ENCODE data around the gene SSBP4. TPM values are rescaled to one million over a fixed set of nuclear protein-coding genes. Genes with fewer than 3 reads are reported as not detected.
"Not testable (repeated sequence)": the region's sequence is repeated elsewhere in the genome, so short reads cannot be mapped to it uniquely, and the experiment has no call there.

The SSBP4 gene
- total and polyA plus RNA-seq, 2 of the 8 experiments (the other 6 are each of a cell fraction or from before 2014, with no cell fraction given) = 26.4 to 33.7 TPM

- not testable (repeated sequence) for H3K18ac ChIP-seq (ENCODE audit: extremely low read depth, low read length); H2BK15ac ChIP-seq (ENCODE audit: low read length); H3K9me3 ChIP-seq (ENCODE audit: insufficient read depth in 2 of 2, low read depth in 1 of 2, low read length in 1 of 2); H4K8ac ChIP-seq (ENCODE audit: extremely low read depth, insufficient read depth, low read length); H3K4me2 ChIP-seq (ENCODE audit: insufficient read depth in 1 of 2, low read depth in 2 of 2, low read length in 2 of 2); H3K4me1 ChIP-seq (replicated peaks in 1 of 4; ENCODE audit: control insufficient read depth in 3 of 4, insufficient read depth in 4 of 4, low read length in 3 of 4); H3K14ac ChIP-seq (ENCODE audit: insufficient read length); H2BK120ac ChIP-seq (replicated peaks; ENCODE audit: low read depth, low read length); H2AFZ ChIP-seq (ENCODE audit: low read length); H3K79me2 ChIP-seq (ENCODE audit: control insufficient read depth in 1 of 2, insufficient read depth in 2 of 2, low read length in 2 of 2); H3K79me1 ChIP-seq (ENCODE audit: low read depth, low read length); H3K27ac ChIP-seq (ENCODE audit: low read depth, low read length); H3K4ac ChIP-seq (replicated peaks; ENCODE audit: insufficient read length, low read depth, low read length); H4K91ac ChIP-seq (replicated peaks; ENCODE audit: insufficient read length, low read length); H4K5ac ChIP-seq (ENCODE audit: insufficient read length, low read depth, low read length); H2BK12ac ChIP-seq (ENCODE audit: low read depth, low read length); H4K20me1 ChIP-seq (replicated peaks in 1 of 2; ENCODE audit: control insufficient read depth in 1 of 2, insufficient read depth in 2 of 2, low read length in 2 of 2); H3K36me3 ChIP-seq (ENCODE audit: control insufficient read depth in 2 of 4, insufficient read depth in 4 of 4, low read length in 3 of 4); H2BK20ac ChIP-seq (ENCODE audit: low read length); H3K23me2 ChIP-seq (ENCODE audit: low read depth, low read length); H3K9ac ChIP-seq (replicated peaks in 1 of 4; ENCODE audit: extremely low read depth in 1 of 4, low read depth in 3 of 4, low read length in 3 of 4); H3K56ac ChIP-seq (replicated peaks; ENCODE audit: insufficient read length, low read depth, low read length); H3K4me3 ChIP-seq (ENCODE audit: extremely low read depth in 1 of 4, insufficient read depth in 2 of 4, low read depth in 3 of 4, low read length in 4 of 4); H3K27me3 ChIP-seq (replicated peaks in 1 of 4; ENCODE audit: control insufficient read depth in 3 of 4, extremely low read depth in 1 of 4, insufficient read depth in 3 of 4, low read length in 3 of 4); DNase-seq (ENCODE audit: low read depth in 1 of 2, low spot score in 2 of 2); H3K23ac ChIP-seq (ENCODE audit: insufficient read length); H2AK5ac ChIP-seq (ENCODE audit: low read depth, low read length); FAIRE-seq; H2BK5ac ChIP-seq (ENCODE audit: low read depth, low read length)
- ChIA-PET CTCF (ENCODE audit: partially characterized antibody) (interaction anchor here (0.7 to 12.8 kb wide), 9 partner anchors 8 to 130 kb away, joined by 3 to 174 read pairs (median 4); partner anchors contain the start of genes GDF15 and LRRC25), POLR2A (ENCODE audit: partially characterized antibody) (interaction anchor here (0.7 to 1.6 kb wide), 4 partner anchors 13 to 312 kb away, joined by 3 to 7 read pairs (median 3); partner anchors contain the start of gene JUND)
- WGBS, 2 experiments (ENCODE audit: extremely low coverage in 1 of 2, insufficient coverage in 1 of 2, insufficient read length in 1 of 2, insufficient replicate concordance in 2 of 2, low coverage in 1 of 2, low lambda C conversion rate in 2 of 2, missing lambda C conversion rate in 1 of 2) = 99% methylated on average over 4 of the region's 11 CpGs; no CpG with 5 or more reads in 1 of the 2 experiments
These were observed 13.4 kb upstream of the SSBP4 start for GRCh38 chr19:18405754-18406153.

All from H1 (cell line).